Posterior vena cava (tissue), 2 donors: ENCODE measurements around the gene PFN1. TPM values are rescaled to one million over a fixed set of nuclear protein-coding genes. Genes with fewer than 3 reads are reported as not detected.
"Not testable (repeated sequence)": the region's sequence is repeated elsewhere in the genome, so short reads cannot be mapped to it uniquely, and the experiment has no call there.

ENCODE experiments used
- DNase-seq: peaks from one replicate; pipeline ENCODE4 v3.0.0-alpha.2; 2020; ENCODE audit warnings: low spot score
- intact Hi-C, 2 donors: fragments of 100-400 bp; cut with DNase I; formaldehyde crosslinking; loops; one replicate each; pipeline versions ENCODE4 v1.14.1 to v1.14.2; 2022 to 2023
- total RNA-seq, 2 donors: library from RNA; stranded (reverse); fragmentation: NEBNext Ultra II Directional; extraction: Animal tissue kit (Norgen Biotek cat#: 25700); gene quantifications; one replicate each; pipeline ENCODE4 v1.2.1, GENCODE V29; 2021
- donor health status: DM: yes; HTN: yes; CAD: no.
- donor health status: DM: yes; HTN: yes; CAD: no.

Gene PFN1
- total RNA-seq, 2 donors from 2014 or later, result 582 to 588 TPM

- intact Hi-C loops, result no loop called here
- DNase-seq, result no peak
These were observed 12.7 kb downstream of the PFN1 start for GRCh38 chr17:4935650-4936049.

DNA sequence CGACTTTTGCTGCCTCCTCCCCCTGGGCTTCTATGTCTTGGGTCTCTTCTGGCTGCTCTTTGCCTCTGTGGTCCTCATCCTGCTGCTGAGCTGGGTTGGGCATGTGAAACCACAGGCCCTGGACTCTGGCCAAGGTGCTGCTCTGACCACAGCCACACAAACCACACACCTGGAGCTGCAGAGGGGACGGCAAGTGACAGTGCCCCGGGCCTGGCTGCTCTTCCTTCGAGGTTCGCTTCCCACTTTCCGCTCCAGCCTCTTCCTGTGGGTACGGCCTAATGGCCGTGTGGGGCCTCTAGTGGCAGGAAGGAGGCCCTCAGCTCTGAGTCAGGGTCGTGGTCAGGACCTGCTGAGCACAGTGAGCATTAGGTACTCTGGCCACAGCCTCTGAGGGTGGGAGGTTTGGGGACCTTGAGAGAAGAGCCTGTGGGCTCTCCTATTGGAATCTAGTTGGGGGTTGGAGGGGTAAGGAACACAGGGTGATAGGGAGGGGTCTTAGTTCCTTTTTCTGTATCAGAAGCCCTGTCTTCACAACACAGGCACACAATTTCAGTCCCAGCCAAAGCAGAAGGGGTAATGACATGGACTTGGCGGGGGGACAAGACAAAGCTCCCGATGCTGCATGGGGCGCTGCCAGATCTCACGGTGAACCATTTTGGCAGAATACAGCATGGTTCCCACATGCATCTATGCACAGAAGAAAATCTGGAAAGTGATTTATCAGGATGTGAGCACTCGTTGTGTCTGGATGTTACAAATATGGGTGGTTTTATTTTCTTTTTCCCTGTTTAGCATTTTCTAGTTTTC, 14.0 kb downstream of the PFN1 start:
- no peak for DNase-seq
- intact Hi-C loops, result loop anchor here in 1 of 2 donors (5.0 kb wide), 1 partner anchor 1187 kb away; no protein-coding TSS in a partner anchor

DNA sequence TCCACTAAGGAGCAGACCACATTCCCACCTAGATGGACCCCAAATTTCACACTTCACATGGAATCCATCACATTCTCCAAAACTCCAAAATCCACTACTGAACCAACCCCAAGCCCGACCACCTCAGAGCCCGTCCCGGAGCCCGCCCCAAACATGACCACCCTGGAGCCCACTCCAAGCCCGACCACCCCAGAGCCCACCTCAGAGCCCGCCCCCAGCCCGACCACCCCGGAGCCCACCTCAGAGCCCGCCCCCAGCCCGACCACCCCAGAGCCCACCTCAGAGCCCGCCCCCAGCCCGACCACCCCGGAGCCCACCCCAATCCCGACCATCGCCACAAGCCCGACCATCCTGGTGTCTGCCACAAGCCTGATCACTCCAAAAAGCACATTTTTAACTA, 14.7 kb downstream of the PFN1 start:
- intact Hi-C loops, result loop anchor here in 1 of 2 donors (5.0 kb wide), 1 partner anchor 1186 kb away; no protein-coding TSS in a partner anchor
- no peak for DNase-seq

DNA sequence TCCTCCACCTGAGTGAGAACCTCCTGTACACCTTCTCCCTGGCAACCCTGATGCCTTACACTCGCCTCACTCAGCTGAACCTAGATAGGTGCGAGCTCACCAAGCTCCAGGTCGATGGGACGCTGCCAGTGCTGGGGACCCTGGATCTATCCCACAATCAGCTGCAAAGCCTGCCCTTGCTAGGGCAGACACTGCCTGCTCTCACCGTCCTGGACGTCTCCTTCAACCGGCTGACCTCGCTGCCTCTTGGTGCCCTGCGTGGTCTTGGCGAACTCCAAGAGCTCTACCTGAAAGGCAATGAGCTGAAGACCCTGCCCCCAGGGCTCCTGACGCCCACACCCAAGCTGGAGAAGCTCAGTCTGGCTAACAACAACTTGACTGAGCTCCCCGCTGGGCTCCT, 15.6 kb downstream of the PFN1 start:
- intact Hi-C loops, result loop anchor here in 1 of 2 donors (5.0 kb wide), 1 partner anchor 1185 kb away; no protein-coding TSS in a partner anchor
- no peak for DNase-seq

DNA sequence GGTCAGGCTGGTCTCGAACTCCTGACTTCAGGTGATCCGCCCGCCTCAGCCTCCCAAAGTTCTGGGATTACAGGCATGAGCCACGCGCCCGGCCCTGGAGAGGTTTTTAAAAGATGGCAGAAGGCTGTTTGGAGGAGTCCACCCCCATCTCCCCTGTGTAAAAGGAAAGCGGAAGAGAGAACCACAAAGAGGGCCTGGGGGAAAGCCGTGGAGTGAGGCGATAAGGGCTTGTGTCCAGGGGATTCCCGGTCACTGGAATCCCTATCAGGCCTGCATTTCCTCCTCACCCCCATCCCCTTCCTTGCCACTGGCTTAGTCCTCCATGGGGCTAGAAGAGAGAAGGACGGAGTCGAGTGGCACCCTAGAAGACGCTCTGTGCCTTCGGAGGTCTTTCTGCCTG, 16.4 kb downstream of the PFN1 start, which contains the start of gene GP1BA:
Gene GP1BA (plus strand): TSS at position 315 of the 400 bp plus-strand sequence. CDS start 328 bp downstream, outside the sequence.
- DNase-seq, result no peak
- intact Hi-C loops, result loop anchor here in 1 of 2 donors (5.0 kb wide), 1 partner anchor 1185 kb away; no protein-coding TSS in a partner anchor

DNA sequence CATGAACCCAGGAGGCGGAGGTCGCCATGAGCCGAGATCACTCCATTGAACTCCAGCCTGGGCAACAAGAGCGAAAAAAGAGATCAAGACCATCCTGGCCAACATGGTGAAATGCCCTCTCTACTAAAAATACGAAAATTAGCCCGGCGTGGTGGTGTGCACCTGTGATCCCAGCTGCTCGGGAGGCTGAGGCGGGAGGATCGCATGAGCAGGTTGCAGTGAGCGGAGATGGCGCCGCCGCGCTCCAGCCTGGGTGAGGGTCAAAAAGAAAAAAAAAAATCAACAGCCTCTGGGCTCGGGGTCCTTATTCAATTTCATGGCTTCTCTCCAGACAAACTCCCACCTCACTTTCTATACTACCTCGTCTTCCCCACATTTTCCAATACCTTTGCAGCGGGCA, 19.4 kb downstream of the PFN1 start:
- intact Hi-C loops, result no loop called here
- DNase-seq, result no peak

- intact Hi-C loops, DNase-seq: not testable (repeated sequence)
These were observed 21.6 kb downstream of the PFN1 start for GRCh38 chr17:4926577-4927335.

DNA sequence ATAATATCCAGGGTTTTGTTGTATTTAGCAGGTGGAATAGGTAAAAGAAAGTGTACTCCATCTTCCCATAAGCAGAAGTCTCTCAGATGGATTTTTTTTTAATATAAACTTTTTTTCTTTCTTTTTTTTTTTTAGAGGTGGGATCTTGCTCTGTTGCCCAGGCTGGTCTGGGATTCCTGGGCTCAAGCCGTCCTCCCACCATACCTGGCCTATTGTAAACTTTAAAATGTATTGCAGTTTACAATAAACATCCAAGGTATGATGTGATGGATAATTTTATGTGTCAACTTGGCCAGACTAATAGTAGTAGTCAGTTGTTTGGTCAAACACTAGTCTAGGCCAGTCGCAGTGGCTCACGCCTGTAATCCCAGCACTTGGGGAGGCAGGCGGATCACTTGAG, 27.0 kb downstream of the PFN1 start:
- DNase-seq, result no peak
- intact Hi-C loops, result no loop called here

DNA sequence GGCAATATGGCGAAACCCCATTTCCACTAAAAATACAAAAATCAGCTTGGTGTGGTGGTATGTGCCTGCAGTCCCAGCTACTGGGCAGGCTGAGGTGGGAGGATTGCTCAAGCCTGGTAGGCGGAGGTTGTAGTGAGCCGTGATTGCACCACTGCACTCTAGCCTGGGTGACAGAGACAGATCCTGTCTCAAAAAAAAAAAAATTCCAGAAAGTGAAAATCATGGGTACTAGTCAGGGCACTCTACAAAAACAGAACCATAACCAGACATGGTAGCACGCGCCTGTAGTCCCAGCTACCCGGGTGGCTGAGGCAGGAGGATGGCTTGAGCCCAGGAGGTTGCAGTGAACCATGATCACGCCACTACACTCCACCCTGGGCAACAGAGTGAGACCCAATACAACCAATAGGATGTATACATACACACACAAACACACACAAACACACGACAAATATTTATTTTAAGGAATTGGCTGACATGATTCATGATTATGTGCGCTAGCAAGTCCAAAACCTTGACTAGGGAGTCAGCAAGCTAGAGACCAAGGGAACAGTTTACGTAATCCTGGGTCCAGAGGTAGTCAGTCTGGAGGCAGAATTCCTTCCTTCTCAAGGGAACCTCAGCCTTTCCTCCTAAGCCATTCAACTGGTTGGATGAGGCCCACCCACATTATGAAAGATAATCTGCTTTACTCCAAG, 27.8 kb downstream of the PFN1 start:
- no peak for DNase-seq
- intact Hi-C loops, result no loop called here

- intact Hi-C loops, result no loop called here
These were observed 28.8 kb downstream of the PFN1 start for GRCh38 chr17:4919511-4920047.

DNA sequence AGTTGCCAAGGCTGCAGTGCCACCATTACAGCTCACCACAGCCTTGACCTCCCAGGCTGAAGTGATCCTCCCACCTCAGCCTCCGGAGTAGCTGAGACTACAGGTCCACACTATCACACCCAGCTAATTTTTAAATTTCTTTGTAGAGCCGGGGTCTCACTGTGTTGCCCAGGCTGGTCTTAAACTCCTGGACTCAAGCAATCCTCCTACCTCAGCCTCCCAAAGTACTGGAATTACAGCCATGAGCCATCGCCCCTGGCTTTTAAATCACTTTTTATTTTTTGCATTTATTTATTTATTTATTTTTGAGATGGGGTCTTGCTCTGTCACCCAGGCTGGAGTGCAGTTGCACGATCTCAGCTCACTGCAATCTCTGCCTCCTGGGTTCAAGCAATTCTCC, 33.8 kb downstream of the PFN1 start:
- intact Hi-C loops, DNase-seq: not testable (repeated sequence)

More at GRCh38 chr17:4919511-4920047, 28.8 kb downstream of the PFN1 start:
- no peak for DNase-seq

DNA sequence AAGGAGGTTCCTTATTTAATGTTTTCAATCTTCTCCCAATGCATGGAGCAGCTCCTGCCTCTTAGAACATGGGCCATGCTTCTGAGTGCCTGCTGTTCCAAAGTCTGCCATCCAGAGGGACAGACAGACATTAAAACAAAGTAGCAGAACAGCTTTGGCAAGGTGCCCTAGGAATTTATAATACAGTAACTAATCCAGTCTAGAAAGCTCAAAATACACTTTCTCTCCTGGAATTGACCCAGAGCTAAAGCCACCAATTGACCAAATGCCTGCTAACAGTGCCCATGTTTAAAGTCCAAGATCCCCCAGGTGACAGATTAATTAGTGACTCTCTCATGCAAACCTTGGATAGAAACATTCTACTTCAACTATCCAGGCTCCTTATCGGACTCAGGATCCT, 34.3 kb downstream of the PFN1 start:
- intact Hi-C loops, result no loop called here
- DNase-seq, result no peak

DNA sequence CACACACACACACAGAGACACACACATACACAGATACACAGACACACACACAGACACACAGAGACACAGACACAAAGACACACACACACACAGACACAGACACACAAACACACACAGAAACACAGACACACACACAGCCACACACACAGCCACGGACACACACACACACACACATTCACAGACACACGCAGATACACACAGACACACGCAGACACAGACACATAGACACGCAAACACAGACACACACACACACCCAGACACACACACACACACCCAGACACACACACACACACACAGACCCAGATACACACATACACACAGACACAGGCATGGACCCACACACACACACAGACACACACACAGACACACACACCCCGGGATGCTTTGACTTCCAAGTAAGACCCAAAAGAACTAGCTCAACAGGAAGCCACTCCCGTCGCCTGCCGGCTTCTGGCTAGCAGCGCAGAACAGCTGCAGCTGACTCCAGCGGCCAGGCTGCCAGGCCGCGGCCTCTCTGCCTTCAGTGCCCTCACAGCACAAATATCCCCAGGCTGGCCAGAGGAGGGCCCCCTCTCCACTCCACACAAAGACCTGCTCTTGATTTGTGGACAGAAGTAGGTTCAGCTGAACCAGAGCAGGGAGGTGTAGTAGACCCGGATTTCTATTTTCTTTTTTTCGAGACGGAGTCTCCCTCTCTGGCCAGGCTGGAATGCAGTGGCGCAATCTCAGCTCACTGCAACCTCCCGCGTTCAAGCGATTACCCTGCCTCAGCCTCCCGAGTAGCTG, 39.4 kb downstream of the PFN1 start:
- intact Hi-C loops, result loop anchor here (10.0 kb wide), 1 partner anchor 156 kb away; no protein-coding TSS in a partner anchor
- peak; percentile 97 for DNase-seq

DNA sequence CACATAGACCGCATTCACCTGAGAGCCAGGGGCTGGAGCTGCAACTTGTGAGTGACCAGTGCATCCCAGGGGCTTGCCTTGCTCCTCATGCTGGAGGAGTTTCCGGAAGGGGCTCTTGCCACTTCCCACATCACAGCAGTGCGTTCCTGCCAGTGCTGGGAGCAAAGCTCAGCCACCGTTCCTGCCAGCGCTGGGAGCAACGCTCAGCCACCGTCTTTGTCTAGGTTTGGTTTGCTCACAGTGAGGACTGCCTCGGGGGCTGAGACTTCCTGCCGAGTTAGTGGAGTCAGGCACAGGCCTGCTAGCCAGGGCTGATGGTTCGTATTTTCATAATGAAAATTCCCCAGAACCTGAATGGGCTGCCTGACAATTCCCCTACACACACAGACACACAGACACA, 40.0 kb downstream of the PFN1 start:
- DNase-seq, result no peak
- intact Hi-C loops, result loop anchor here (10.0 kb wide), 1 partner anchor 156 kb away; no protein-coding TSS in a partner anchor

GRCh38 chr17:4906642-4907041, 41.7 kb downstream of the PFN1 start:
- DNase-seq, result not testable (repeated sequence)
- intact Hi-C loops, result loop anchor here (10.0 kb wide), 1 partner anchor 158 kb away; no protein-coding TSS in a partner anchor

GRCh38 chr17:4903051-4903818, 45.1 kb downstream of the PFN1 start, which contains the start of gene CHRNE:
TSS of gene CHRNE (minus strand) at chr17:4903098. CDS start at chr17:4903063, 35 bp downstream.
- intact Hi-C loops, result loop anchor here (10.0 kb wide), 1 partner anchor 162 kb away; no protein-coding TSS in a partner anchor
- DNase-seq, result no peak

- no peak for DNase-seq
- intact Hi-C loops, result loop anchor here (10.0 kb wide), 1 partner anchor 162 kb away; no protein-coding TSS in a partner anchor
These were observed 45.8 kb downstream of the PFN1 start for GRCh38 chr17:4902540-4902939.
